ENCODE data around the gene SYNDIG1.

DNA sequence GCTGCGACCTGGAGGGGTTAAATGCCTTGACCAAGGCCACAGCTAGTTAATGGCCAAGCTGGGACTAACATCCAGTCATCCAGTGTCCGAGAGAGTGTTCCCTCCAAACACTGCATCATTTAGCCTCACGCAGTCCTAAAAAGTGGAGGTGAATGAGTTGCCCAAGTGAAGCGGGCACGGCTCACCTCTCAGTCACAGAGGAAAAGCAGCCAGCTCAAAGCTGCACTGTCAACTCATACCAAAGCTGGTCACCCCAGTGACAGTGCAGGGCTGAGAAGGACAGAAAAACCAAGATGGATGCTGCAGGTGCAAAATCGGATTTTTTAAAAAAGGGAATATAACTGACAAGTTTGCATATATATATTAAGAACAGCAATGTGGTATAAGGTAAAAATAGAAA is 168.5 kb downstream of the SYNDIG1 start:
- TF ChIP-seq, protein P1, sequence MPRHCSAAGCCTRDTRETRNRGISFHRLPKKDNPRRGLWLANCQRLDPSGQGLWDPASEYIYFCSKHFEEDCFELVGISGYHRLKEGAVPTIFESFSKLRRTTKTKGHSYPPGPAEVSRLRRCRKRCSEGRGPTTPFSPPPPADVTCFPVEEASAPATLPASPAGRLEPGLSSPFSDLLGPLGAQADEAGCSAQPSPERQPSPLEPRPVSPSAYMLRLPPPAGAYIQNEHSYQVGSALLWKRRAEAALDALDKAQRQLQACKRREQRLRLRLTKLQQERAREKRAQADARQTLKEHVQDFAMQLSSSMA (CRISPR knock-in tag; IDR thresholded peaks at IDR 0.05), result no peak
- TF ChIP-seq TCF7 (IDR thresholded peaks at IDR 0.05; ENCODE audit: borderline replicate concordance) (no peak), ZNF274 (IDR thresholded peaks at IDR 0.05; ENCODE audit: borderline replicate concordance, low read depth, low read length) (no peak), POLR2A (conservative IDR thresholded peaks at IDR 0.05) (no peak), PCBP1 (IDR thresholded peaks at IDR 0.05; ENCODE audit: low read depth, low read length, poor library complexity, severe bottlenecking) (no peak)
- TF ChIP-seq, protein P2, sequence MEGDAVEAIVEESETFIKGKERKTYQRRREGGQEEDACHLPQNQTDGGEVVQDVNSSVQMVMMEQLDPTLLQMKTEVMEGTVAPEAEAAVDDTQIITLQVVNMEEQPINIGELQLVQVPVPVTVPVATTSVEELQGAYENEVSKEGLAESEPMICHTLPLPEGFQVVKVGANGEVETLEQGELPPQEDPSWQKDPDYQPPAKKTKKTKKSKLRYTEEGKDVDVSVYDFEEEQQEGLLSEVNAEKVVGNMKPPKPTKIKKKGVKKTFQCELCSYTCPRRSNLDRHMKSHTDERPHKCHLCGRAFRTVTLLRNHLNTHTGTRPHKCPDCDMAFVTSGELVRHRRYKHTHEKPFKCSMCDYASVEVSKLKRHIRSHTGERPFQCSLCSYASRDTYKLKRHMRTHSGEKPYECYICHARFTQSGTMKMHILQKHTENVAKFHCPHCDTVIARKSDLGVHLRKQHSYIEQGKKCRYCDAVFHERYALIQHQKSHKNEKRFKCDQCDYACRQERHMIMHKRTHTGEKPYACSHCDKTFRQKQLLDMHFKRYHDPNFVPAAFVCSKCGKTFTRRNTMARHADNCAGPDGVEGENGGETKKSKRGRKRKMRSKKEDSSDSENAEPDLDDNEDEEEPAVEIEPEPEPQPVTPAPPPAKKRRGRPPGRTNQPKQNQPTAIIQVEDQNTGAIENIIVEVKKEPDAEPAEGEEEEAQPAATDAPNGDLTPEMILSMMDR (IDR thresholded peaks at IDR 0.05 in 2 of 3, conservative IDR thresholded peaks at IDR 0.05 in 1 of 3; ENCODE audit: insufficient read depth in 2 of 3, low read depth in 1 of 3, low read length in 3 of 3), result no peak
- TF ChIP-seq, protein P3, sequence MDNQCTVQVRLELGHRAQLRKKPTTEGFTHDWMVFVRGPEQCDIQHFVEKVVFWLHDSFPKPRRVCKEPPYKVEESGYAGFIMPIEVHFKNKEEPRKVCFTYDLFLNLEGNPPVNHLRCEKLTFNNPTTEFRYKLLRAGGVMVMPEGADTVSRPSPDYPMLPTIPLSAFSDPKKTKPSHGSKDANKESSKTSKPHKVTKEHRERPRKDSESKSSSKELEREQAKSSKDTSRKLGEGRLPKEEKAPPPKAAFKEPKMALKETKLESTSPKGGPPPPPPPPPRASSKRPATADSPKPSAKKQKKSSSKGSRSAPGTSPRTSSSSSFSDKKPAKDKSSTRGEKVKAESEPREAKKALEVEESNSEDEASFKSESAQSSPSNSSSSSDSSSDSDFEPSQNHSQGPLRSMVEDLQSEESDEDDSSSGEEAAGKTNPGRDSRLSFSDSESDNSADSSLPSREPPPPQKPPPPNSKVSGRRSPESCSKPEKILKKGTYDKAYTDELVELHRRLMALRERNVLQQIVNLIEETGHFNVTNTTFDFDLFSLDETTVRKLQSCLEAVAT (IDR thresholded peaks at IDR 0.05), result no peak
